AG09319 (cell line): ENCODE results near the gene NUCKS1.
A peak's percentile ranks its signal among the peaks of the same experiment; 100 is the strongest.

Experiments
- DNase-seq: peaks from one replicate; pipeline ENCODE4 v3.0.0-alpha.2; 2010; ENCODE audit warnings: low read depth; ENCODE audit errors: extremely low read depth
- CTCF ChIP-seq: IDR thresholded peaks from 2 replicates; pipeline ENCODE4 v1.5.1; 2011; ENCODE audit warnings: low read depth, mild to moderate bottlenecking, inconsistent platforms, low read length, moderate library complexity

NUCKS1 gene

GRCh38 chr1:205750138-205751035 lies at the start of gene NUCKS1:
Gene NUCKS1 (minus strand): TSS chr1:205750182. CDS start chr1:205749973, 209 bp downstream.
- peak; percentile 99 for DNase-seq
- peak; percentile 18 for TF ChIP-seq CTCF

GRCh38 chr1:205798577-205798976 lies 48.6 kb upstream of the NUCKS1 start:
- TF ChIP-seq CTCF = no peak
- no peak for DNase-seq

- no peak for TF ChIP-seq CTCF
- no peak for DNase-seq
These were observed 47.2 kb upstream of the NUCKS1 start for GRCh38 chr1:205797168-205797567.

- DNase-seq = no peak
- TF ChIP-seq CTCF = no peak
These were observed 44.2 kb upstream of the NUCKS1 start for GRCh38 chr1:205794011-205794730.

GRCh38 chr1:205792961-205793673 lies 43.1 kb upstream of the NUCKS1 start:
- DNase-seq = no peak

GRCh38 chr1:205792481-205792881 lies 42.5 kb upstream of the NUCKS1 start:
- DNase-seq = no peak
- TF ChIP-seq CTCF = no peak

More at GRCh38 chr1:205792961-205793673, 43.1 kb upstream of the NUCKS1 start:
- no peak for TF ChIP-seq CTCF
